Gastroesophageal sphincter (tissue), 3 donors: ENCODE results near the gene MLLT6.

ENCODE experiments used
- CTCF ChIP-seq, 4 experiments: fragments of 200-600 bp in 2 of 4; fragments of 450-650 bp in 2 of 4; sonication (generic) in 1 of 4; IDR thresholded peaks; one replicate each; pipeline ENCODE4 v1.5.1; 2017 to 2019; ENCODE audit warnings: antibody characterized with exemption in 4 of 4, mild to moderate bottlenecking in 2 of 4, moderate library complexity in 2 of 4
- EP300 ChIP-seq: sonication (generic); formaldehyde crosslinking; IDR thresholded peaks from one replicate; pipeline ENCODE4 v1.6.1; 2017; ENCODE audit warnings: antibody characterized with exemption, mild to moderate bottlenecking
- POLR2A ChIP-seq, 2 donors: fragments of 450-650 bp; IDR thresholded peaks; one replicate each; pipeline ENCODE4 v1.6.1; 2017; ENCODE audit warnings: antibody characterized with exemption in 2 of 2, mild to moderate bottlenecking in 2 of 2, moderate library complexity in 1 of 2
- POLR2AphosphoS5 ChIP-seq: sonication (generic); formaldehyde crosslinking; IDR thresholded peaks from one replicate; pipeline ENCODE4 v1.6.1; 2017; ENCODE audit warnings: antibody characterized with exemption

GRCh38 chr17:38691154-38691553 lies 13.9 kb upstream of the MLLT6 start:
- no peak for TF ChIP-seq CTCF (IDR thresholded peaks at IDR 0.05)
- no peak for TF ChIP-seq POLR2A (IDR thresholded peaks at IDR 0.05)
- TF ChIP-seq POLR2AphosphoS5, result no peak
- no peak for TF ChIP-seq EP300
